BJ (cell line): Measurements from ENCODE around the gene NDUFS4. TPM values are rescaled to one million over a fixed set of nuclear protein-coding genes. Genes with fewer than 3 reads are reported as not detected.

Experiments
- CTCF ChIA-PET: fragments of 350-600 bp; formaldehyde crosslinking; extraction: SDS; loops from one replicate; lab custom pipeline; 2021; ENCODE audit warnings: antibody characterized with exemption, inconsistent platforms; lab: Yijun Ruan, JAX
- POLR2A ChIA-PET: fragments of 300-600 bp; sonication (Branson Sonifier 250); formaldehyde crosslinking; extraction: SDS; loops from one replicate; lab custom pipeline; 2021; ENCODE audit warnings: antibody characterized with exemption; lab: Charles Lee
- DNase-seq: peaks from one replicate; pipeline ENCODE4 v3.0.0-alpha.2; 2011; ENCODE audit warnings: low read depth
- H3K27me3 ChIP-seq: 2 replicates; pipeline ENCODE4 v1.6.0; 2011; ENCODE audit warnings: low read length; ENCODE audit not compliant: control insufficient read depth, insufficient read depth
- H3K36me3 ChIP-seq: 2 replicates; pipeline ENCODE4 v1.5.1; 2011; ENCODE audit warnings: low read length; ENCODE audit not compliant: control insufficient read depth, insufficient read depth
- H3K4me3 ChIP-seq: 2 replicates; pipeline ENCODE4 v1.5.1; 2011; ENCODE audit warnings: low read depth, mild to moderate bottlenecking, control low read depth, low read length
- CTCF ChIP-seq: IDR thresholded peaks from 2 replicates; pipeline ENCODE4 v1.5.1; 2011; ENCODE audit warnings: low read depth, mild to moderate bottlenecking, control low read depth, inconsistent platforms, low read length, moderate library complexity; ENCODE audit not compliant: insufficient read depth
- polyA plus RNA-seq: library from polyadenylated mRNA; depleted of rRNA; stranded (reverse); fragments of >200 nt; gene quantifications from 2 replicates; pipeline ENCODE4 v1.2.3, GENCODE V29; 2011

NDUFS4 gene
- polyA plus RNA-seq, 1 experiment = 51.6 TPM

- no peaks in the 10 kb centered on the region; the same call in 1 of the 2 replicates for H3K27me3 ChIP-seq
- no peak overlapping the region for H3K4me3 ChIP-seq
- TF ChIP-seq CTCF = no peak
- no peaks in the 10 kb centered on the region for H3K36me3 ChIP-seq
- ChIA-PET CTCF (no interaction called here), POLR2A (interaction anchor here (0.7 kb wide), 2 partner anchors 292 to 427 kb away, joined by 3 to 18 read pairs; no protein-coding TSS in a partner anchor)
- DNase-seq = no peak
These were observed 3.1 kb upstream of the NDUFS4 start for GRCh38 chr5:53557386-53557785.

- TF ChIP-seq CTCF = no peak
- no peak overlapping the region for H3K4me3 ChIP-seq
- H3K36me3 ChIP-seq = no peaks in the 10 kb centered on the region
- ChIA-PET CTCF (no interaction called here), POLR2A (no interaction called here)
- no peak for DNase-seq
- H3K27me3 ChIP-seq = no peaks in the 10 kb centered on the region
These were observed 1.5 kb upstream of the NDUFS4 start for GRCh38 chr5:53558966-53559365.

- Histone ChIP-seq H3K36me3 (no peaks in the 10 kb centered on the region), H3K4me3 (peak overlapping the region; percentile 70), H3K27me3 (no peaks in the 10 kb centered on the region)
- TF ChIP-seq CTCF = no peak
- ChIA-PET POLR2A (no interaction called here), CTCF (no interaction called here)
- DNase-seq = no peak
These were observed 411 bp upstream of the NDUFS4 start for GRCh38 chr5:53560028-53560427.

GRCh38 chr5:53568401-53568800 lies 8.0 kb downstream of the NDUFS4 start:
- no peak for TF ChIP-seq CTCF
- DNase-seq = no peak
- ChIA-PET POLR2A (interaction anchor here (0.5 kb wide), 1 partner anchor 23 kb away, joined by 4 read pairs; no protein-coding TSS in a partner anchor), CTCF (no interaction called here)
- Histone ChIP-seq H3K36me3 (no peaks in the 10 kb centered on the region), H3K27me3 (no peaks in the 10 kb centered on the region), H3K4me3 (no peak overlapping the region)

- TF ChIP-seq CTCF = no peak
- no peak overlapping the region for H3K4me3 ChIP-seq
- peak; percentile 19 for DNase-seq
- POLR2A ChIA-PET = interaction anchor here (0.5 kb wide), 1 partner anchor 22 kb away, joined by 4 read pairs; no protein-coding TSS in a partner anchor
- CTCF ChIA-PET = no interaction called here
- no peaks in the 10 kb centered on the region for H3K36me3 ChIP-seq
- H3K27me3 ChIP-seq = no peaks in the 10 kb centered on the region
These were observed 8.4 kb downstream of the NDUFS4 start for GRCh38 chr5:53568871-53569270.
